ENCODE results near the gene LPCAT2. TPM values are rescaled to one million over a fixed set of nuclear protein-coding genes. Genes with fewer than 3 reads are reported as not detected.
A peak's percentile ranks its signal among the peaks of the same experiment; 100 is the strongest.

The LPCAT2 gene
- total RNA-seq, 4 donors from 2014 or later, result 8.0 to 27.1 (median 18.0) TPM

DNA sequence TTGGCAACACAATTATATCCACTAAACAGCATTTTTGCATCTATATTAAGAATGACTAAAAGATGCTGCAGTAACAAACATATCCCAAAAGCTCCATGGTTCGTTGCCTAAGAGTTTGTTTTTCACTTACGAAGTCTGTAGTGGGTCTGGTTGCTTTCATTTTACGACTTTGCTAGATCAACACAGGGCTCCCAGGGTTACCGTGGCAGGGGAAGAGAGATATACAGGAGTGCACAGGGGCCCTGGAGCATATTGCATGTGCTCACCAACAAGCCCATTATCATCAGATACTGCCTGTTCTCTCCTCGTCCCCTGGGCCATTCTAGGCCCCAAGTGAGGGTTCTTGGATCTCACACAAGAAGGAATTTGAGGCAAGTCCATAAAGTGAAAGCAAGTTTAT is 33.0 kb upstream of the LPCAT2 start:
- peak overlapping the region in 3 of 4 donors; percentile 51 to 88 (median 84) for H3K27ac ChIP-seq
- no peak for ATAC-seq
- TF ChIP-seq POLR2A (IDR thresholded peaks at IDR 0.05) (no peak), POLR2AphosphoS5 (IDR thresholded peaks at IDR 0.05) (peak; percentile 6)
- TF ChIP-seq, protein P1, sequence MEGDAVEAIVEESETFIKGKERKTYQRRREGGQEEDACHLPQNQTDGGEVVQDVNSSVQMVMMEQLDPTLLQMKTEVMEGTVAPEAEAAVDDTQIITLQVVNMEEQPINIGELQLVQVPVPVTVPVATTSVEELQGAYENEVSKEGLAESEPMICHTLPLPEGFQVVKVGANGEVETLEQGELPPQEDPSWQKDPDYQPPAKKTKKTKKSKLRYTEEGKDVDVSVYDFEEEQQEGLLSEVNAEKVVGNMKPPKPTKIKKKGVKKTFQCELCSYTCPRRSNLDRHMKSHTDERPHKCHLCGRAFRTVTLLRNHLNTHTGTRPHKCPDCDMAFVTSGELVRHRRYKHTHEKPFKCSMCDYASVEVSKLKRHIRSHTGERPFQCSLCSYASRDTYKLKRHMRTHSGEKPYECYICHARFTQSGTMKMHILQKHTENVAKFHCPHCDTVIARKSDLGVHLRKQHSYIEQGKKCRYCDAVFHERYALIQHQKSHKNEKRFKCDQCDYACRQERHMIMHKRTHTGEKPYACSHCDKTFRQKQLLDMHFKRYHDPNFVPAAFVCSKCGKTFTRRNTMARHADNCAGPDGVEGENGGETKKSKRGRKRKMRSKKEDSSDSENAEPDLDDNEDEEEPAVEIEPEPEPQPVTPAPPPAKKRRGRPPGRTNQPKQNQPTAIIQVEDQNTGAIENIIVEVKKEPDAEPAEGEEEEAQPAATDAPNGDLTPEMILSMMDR (IDR thresholded peaks at IDR 0.05), result no peak
- peaks cover 29% of the 10 kb centered on the region for H3K27me3 ChIP-seq
- no peaks in the 10 kb centered on the region for H3K9me3 ChIP-seq
- no peaks in the 10 kb centered on the region for H3K36me3 ChIP-seq
- H3K4me1 ChIP-seq, result peaks cover 0 to 57% (median 9%) of the 10 kb centered on the region in 3 donors
- WGBS, 2 donors (ENCODE audit: low coverage in 1 of 2), result 41 to 69% methylated on average over 2 to 5 of the region's 5 CpGs
- H3K4me3 ChIP-seq, result no peak overlapping the region

DNA sequence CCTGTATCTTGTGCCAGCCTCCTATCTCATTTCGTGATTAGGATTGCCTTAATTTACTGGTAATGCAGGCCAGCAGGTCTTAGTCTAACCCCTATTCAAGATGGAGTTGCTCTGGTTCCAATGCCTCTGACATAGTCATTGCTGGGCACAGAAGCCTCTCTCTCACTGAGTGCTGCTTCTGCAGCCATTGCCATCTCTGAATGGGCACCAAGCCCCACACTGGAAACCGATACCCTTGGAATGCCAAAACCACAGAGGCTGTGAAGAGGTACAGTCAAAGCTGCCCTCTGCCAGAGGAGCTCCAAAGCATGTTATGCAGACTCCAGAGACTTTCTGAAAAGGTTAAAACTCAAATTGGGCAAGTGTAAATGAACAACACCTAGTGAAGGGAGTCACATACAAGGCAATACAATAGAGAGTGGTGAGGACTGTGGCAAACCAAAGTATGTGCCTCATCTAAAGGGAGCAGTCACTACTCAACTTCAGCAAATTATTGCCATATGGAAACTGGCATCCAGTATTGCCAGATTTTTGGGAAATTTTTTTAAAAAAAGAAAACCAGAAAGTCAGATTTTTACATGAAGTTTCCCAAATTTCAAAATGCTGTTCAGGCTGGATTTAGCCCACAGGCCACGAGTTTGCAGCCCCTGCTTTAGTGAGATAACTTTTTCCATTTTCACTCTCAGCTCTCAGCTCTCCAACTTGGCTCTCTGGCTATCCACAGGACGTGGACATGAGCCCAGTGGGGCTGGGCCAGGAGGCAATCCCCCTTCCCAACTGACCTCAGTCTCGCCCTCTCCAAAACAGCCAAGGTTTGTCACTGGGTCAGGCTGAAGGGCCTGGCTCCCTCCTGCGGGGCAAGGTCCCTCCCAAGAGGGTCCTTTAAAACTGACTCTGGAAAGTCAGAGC is 32.0 kb upstream of the LPCAT2 start:
- TF ChIP-seq POLR2A (IDR thresholded peaks at IDR 0.05) (no peak), POLR2AphosphoS5 (IDR thresholded peaks at IDR 0.05) (peak; percentile 16)
- Histone ChIP-seq H3K4me3 (no peak overlapping the region), H3K9me3 (no peaks in the 10 kb centered on the region), H3K36me3 (no peaks in the 10 kb centered on the region), H3K27me3 (peaks cover 38% of the 10 kb centered on the region), H3K27ac (peak overlapping the region; percentile 14 to 88 (median 85)), H3K4me1 (peaks cover 0 to 49% (median 9%) of the 10 kb centered on the region in 3 donors)
- WGBS, 2 donors (ENCODE audit: low coverage in 1 of 2), result 56 to 87% methylated on average over 3 to 5 of the region's 6 CpGs
- ATAC-seq, result peak; percentile 19

DNA sequence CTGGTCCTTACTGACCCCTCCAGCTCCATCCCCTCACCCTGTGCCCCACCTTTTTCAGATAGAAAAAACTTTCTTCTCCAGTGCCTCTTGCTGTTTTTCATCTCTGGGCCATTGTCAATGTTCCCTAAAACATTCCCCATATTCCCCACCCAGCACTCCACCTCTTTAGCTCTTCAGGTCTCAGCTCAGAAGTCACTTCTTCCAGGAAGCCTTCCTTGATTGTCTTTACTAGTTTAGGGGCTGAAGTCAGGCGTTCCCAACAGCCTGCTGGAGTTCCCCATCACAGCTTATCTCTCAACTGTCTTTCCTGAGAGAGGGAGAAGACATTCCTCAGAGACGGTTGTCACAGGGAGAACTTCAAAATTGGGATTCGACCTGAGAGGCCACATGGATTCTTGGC is 31.1 kb upstream of the LPCAT2 start:
- no peak for TF ChIP-seq POLR2AphosphoS5 (IDR thresholded peaks at IDR 0.05)
- TF ChIP-seq EP300 (IDR thresholded peaks at IDR 0.05), result no peak
- TF ChIP-seq, protein P1 (IDR thresholded peaks at IDR 0.05), result no peak
- TF ChIP-seq POLR2A (IDR thresholded peaks at IDR 0.05), result no peak
- Histone ChIP-seq H3K9me3 (no peaks in the 10 kb centered on the region), H3K4me1 (peaks cover 0 to 48% (median 9%) of the 10 kb centered on the region in 3 donors), H3K4me3 (no peak overlapping the region), H3K27ac (peak overlapping the region in 3 of 4 donors; percentile 84 to 88 (median 86)), H3K36me3 (no peaks in the 10 kb centered on the region), H3K27me3 (peaks cover 45% of the 10 kb centered on the region)
- ATAC-seq, result no peak
- WGBS, 2 donors (ENCODE audit: low coverage in 1 of 2), result no CpG with 5 or more reads among the region's 3 CpGs

DNA sequence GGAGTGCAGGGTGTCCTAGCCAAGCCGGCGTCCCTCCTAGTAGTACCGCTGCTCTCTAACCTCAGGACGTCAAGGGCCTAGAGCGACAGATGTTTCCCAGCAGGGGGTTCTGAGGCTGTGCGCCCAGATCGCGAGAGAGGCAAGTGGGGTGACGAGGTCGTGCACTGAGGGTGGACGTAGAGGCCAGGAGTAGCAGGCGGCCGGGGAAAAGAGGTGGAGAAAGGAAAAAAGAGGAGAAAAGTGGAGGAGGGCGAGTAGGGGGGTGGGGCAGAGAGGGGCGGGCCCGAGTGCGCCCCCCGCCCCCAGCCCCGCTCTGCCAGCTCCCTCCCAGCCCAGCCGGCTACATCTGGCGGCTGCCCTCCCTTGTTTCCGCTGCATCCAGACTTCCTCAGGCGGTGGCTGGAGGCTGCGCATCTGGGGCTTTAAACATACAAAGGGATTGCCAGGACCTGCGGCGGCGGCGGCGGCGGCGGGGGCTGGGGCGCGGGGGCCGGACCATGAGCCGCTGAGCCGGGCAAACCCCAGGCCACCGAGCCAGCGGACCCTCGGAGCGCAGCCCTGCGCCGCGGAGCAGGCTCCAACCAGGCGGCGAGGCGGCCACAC is 29.9 kb upstream of the LPCAT2 start, which contains the start of gene MMP2:
Gene MMP2, plus strand, starts transcription at position 372 of the 603 bp plus-strand sequence. CDS start 282 bp downstream, outside the sequence.
- peak within 1 kb of the TSS; percentile 60 to 88 (median 85) for H3K27ac ChIP-seq
- H3K27me3 ChIP-seq, result peaks cover 55% of the 10 kb centered on the region
- no peaks in the 10 kb centered on the region for H3K9me3 ChIP-seq
- H3K4me1 ChIP-seq, result peaks cover 0 to 58% (median 9%) of the 10 kb centered on the region in 3 donors
- WGBS, 2 donors (ENCODE audit: low coverage in 1 of 2), result 6 to 10% methylated on average over 6 to 9 of the region's 46 CpGs
- H3K36me3 ChIP-seq, result peaks cover 0 to 9% of the 10 kb centered on the region in 2 donors
- peak; percentile 73 for ATAC-seq
- TF ChIP-seq POLR2AphosphoS5 (IDR thresholded peaks at IDR 0.05) (peak; percentile 39), EP300 (IDR thresholded peaks at IDR 0.05) (no peak), POLR2A (IDR thresholded peaks at IDR 0.05) (peak; percentile 35 to 74)
- peak within 1 kb of the TSS; percentile 44 to 61 for H3K4me3 ChIP-seq

DNA sequence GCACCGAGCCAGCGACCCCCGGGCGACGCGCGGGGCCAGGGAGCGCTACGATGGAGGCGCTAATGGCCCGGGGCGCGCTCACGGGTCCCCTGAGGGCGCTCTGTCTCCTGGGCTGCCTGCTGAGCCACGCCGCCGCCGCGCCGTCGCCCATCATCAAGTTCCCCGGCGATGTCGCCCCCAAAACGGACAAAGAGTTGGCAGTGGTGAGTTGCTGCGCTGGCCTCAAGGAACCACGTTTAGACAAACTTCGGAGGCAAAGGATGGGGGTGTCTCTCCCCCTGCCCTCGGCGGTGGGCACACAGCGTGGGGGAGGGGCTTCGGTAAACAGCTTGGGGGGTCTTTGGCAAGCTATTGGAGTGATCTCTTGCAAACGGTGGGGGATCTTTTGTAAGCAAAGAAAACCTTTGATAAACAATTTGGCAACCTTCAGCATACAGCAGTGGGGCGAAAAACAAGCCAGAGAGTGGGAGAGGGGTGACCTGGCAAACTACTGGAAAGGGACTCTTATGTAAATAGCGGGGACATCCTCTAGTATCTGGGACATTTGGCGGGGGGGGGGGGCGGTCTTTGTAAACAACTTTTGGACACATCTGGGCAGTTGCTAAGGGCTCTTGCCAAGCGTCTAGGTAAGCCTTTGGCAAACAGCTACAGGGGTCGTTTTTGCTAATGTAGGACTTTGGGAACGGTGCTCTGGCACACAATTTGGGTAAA is 29.3 kb upstream of the LPCAT2 start:
- Histone ChIP-seq H3K4me3 (peak overlapping the region; percentile 44 to 61), H3K36me3 (peaks cover 0 to 15% of the 10 kb centered on the region in 2 donors), H3K27me3 (peaks cover 55% of the 10 kb centered on the region), H3K27ac (peak overlapping the region; percentile 60 to 88 (median 85)), H3K4me1 (peaks cover 0 to 63% (median 9%) of the 10 kb centered on the region in 3 donors), H3K9me3 (no peaks in the 10 kb centered on the region)
- WGBS, 2 donors (ENCODE audit: low coverage in 1 of 2), result 0 to 6% methylated on average over 2 to 13 of the region's 41 CpGs
- ATAC-seq, result no peak
- TF ChIP-seq POLR2A (IDR thresholded peaks at IDR 0.05), result no peak
- TF ChIP-seq, protein P1 (IDR thresholded peaks at IDR 0.05), result no peak
- no peak for TF ChIP-seq POLR2AphosphoS5 (IDR thresholded peaks at IDR 0.05)
- TF ChIP-seq EP300 (IDR thresholded peaks at IDR 0.05), result no peak

Data from gastroesophageal sphincter (tissue), 4 donors.